Eye (tissue), 1 donor: ENCODE measurements around the gene DMRTC1.
"Not testable (repeated sequence)": the region's sequence is repeated elsewhere in the genome, so short reads cannot be mapped to it uniquely, and the experiment has no call there.

Source experiments
- DNase-seq: peaks from one replicate; pipeline ENCODE4 v3.0.0-alpha.2; 2015

DMRTC1 gene, protein sequence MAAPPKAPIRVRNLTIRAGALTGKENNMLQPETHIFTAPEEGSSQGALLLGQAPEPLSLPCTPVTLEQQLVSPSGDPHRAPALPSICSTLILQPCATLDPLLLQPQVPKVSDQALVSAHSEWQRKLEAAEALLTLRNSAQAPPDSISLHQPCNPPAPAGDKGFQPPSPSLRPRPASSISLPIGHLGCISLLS

DNA sequence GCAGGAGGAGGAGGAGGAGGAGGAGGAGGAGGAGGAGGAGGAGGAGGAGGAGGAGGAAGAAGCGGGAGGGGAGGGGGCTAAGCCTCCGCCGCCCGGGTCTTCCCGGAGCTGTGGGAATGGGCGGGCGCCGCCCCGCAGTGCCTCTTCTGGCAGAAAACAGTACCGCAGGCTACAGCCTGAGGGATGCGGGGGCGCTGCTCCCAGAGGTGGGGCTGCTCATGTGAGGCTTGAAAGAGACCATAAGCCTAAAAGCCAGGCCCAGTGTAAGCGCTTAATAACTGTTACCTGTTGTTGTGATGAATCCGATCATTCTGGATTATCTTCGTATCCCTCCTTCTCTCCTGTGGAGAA lies at the start of gene DMRTC1:
Gene DMRTC1 (minus strand): TSS at position 19 of the 351 bp plus-strand sequence. CDS start 68,143 bp downstream, outside the sequence.
- not testable (repeated sequence) for DNase-seq

DNA sequence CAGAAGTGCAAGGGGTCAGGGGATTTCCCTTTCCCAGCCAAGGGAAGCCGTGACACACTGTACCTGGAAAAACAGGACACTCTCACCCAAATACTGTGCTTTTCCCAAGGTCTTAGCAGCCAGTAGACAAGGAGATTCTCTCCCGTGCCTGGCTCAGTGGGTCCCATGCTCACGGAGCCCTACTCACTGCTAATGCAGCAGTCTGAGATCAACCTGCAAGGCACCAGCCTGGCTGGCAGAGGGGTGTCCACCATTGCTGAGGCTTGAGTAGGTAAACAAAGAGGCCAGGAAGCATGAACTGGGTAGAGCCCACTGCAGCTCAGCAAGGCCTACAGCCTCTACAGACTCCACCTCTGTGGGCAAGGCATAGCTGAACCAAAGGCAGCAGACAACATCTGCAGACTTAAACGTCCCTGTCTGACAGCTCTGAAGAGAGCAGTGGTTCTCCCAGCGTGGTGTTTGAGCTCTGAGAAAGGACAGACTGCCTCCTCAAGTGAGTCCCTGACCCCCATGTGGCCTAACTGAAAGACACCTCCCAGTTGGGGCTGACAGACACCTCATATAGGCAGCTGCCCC lies 37.3 kb upstream of the DMRTC1 start:
- DNase-seq: not testable (repeated sequence)

DNA sequence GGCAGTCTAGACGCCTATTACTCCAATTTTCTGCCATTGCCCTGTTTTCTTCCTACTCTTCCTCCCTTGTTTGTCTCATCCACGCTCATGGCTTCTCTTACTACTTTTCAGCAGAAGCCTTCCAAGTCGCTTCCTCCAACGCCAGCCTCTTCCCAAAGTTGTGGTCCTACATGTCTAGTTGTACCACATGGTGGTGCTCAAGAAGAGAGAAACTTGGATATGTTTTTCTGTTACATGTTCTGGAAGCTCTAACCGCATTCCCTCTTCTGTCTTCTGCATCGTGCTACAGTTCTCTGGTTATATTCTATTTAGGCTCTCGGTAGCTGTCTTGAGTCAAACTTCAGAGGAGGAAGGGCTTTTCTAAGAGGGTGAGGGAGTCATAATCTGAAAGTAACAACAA lies 31.2 kb upstream of the DMRTC1 start:
- not testable (repeated sequence) for DNase-seq

DNA sequence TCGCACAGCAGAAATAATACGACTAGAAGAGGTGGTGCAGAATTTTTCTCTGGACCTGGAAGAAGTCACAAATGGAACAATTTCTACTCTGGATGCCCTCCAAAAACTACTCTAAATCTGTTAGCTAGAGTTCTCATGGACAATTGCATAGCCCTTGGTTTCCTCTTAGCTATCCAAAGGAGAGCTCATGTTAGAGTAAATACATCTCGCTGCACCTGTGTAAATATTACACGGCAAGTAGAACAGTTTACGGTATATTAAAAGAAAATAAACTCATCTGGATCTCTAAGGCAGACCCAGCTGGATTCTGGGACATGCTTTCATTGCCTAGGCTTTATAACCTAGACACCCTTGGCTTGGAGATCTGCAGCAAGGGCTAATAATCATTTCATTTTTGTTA lies 28.2 kb upstream of the DMRTC1 start:
- not testable (repeated sequence) for DNase-seq

DNA sequence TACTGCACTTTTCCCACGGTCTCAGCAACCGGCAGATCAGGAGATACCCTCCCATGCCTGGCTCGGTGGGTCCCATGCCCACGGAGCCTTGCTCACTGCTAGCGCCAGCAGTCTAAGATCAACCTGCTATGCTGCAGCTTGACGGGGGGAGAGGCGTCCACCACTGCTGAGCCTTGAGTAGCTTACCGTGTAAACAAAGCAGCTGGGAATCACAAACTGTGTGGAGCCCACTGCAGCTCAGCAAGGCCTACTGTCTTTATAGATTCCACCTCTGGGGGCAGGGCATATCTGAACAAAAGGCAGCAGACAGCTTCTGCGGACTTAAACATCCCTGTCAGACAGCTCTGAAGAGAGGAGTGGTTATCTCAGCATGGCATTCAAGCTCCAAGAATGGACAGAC lies 16.3 kb upstream of the DMRTC1 start:
- not testable (repeated sequence) for DNase-seq

DNA sequence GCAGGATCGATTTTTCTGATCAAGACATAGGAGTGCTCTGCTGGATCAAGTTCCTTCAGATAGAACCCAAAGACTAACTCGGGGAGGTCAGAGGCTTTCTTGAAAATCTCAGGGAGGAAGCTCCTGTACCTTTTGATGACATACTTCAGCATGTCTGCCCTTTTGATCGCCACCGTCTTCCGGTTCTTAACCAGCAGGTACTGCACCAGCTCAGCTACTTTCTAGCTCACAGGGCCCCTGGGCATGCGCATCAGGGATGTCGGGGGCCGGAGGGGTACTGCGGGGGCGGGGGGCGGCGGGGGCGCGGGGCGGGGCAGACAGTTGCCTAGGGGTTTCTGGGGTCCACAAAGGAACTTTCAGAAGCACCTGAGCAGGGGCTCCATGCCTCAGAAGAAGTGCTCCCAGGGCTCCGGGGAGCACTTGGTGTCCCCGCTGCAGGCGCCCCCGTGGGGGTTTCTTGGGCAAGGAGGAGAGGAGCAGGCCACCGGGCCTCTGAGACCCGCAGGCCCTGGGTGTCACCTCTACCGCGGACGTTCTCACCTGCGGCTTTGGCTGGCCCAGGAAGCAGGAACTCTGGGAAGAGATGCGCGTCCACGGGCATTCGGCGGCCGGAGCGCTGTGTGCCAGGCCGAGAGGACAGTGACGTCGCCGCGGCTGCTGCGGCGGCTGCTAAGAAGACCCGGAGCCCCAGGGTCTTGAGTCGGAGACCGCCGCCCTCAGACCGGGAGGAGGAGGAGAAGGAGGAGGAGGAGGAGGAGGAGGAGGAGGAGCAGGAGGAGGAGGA lies 410 bp downstream of the DMRTC1 start:
- DNase-seq: not testable (repeated sequence)

DNA sequence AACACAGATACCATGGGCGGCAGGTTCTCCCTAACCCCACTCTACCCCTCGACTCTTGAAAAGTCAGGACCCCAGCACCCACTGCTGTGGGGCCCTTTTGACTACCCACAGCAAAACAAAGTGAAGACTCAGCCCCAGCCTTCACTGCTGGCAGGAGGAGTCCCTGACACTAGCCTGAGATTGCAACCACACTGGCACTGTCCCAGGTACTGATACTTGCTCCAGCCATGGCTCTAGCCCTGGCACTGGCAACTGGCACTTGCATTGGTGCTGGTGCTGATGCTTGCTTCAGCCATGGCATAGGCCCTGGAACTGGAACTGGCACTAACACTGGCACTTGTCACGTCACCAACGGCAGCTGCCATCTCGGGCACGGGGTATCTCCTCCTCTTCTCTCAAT lies 1.4 kb downstream of the DMRTC1 start:
- not testable (repeated sequence) for DNase-seq

DNA sequence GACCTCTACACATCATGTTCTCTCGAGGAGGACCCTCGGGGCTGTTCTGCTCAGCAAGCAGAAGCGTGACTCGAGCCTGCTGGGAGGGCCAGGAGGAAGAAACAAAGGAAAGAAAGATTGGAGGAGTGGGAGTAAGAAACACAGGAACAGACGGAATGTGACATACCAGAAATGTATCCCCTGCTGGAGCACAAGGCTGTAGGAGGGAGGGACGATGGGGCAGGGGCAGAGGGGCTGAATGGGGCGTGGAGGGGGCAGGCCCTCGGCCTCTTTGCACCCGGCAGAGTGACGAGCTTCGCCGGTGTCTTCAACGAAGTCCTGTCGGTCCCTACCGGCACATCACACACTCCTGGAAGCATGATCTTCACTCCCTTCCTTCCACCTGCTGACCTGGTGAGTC lies 5.7 kb downstream of the DMRTC1 start, which contains the start of gene FAM236A:
Gene FAM236A (plus strand): TSS at position 301 of the 400 bp plus-strand sequence. CDS start 57 bp downstream, at position 358.
- not testable (repeated sequence) for DNase-seq

DNA sequence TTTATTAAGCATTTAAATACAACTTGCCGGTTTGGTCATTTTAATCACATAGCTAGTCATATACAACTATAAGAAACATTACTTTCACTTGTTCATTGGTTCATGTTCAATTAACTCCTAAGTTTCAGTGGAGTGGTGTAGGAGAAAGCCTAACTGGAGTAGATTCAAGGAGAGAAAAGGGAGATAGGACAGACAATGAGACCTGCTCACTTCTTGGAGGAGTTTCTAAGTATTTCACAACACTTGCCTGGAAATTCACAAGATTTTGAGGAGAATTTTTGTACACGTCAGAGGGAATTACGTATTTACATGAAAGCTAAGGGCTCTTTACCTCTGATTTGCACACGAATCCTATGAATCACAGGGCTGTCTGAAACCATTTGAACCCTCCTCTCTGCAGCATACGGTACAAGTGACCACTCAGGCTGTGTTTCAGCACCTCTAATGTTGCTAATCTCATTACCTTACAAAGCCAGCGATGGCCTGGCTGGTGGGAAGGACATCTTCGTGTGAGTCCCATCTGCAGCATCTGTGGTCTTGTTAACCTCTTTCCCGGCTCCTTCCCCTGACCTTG lies 6.7 kb downstream of the DMRTC1 start:
- not testable (repeated sequence) for DNase-seq

DNA sequence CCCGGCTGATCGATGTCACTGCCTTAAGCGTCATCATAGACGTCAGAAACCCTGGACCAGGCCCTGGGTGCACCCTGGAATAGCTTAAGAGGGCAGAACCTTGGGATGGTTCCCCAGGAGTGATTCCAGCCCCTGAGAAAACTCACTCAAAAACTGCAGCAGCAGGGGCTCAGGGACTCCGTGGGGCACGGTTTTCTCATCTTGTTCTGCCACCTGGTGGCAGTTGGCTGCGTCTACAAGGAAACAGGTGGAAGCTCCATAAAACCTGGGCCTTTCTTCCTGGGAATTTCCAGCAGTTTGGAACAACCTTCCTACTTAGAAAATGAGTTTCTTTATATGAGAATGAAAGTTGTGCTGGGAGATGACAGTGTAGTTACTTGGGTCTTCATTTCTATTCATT lies 7.2 kb downstream of the DMRTC1 start:
- DNase-seq: not testable (repeated sequence)

DNA sequence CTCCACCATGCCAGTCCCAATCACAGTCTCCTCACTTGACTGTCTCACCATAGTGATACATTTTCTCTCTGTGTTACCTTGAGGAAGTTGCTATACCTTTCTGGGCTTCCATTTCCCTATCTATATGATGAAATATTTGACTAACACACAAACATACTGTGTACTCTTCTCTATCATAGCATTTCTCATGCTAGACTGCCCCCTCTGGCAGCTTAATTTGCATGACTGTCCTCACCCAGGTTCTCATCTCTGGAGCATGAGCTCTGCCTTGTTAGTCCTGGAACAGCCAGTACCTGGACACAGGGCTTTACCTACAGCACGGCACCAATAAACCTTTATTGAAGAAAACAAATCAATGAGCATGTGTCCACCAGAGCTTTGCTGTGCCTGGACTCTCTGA lies 11.4 kb downstream of the DMRTC1 start:
- not testable (repeated sequence) for DNase-seq

DNA sequence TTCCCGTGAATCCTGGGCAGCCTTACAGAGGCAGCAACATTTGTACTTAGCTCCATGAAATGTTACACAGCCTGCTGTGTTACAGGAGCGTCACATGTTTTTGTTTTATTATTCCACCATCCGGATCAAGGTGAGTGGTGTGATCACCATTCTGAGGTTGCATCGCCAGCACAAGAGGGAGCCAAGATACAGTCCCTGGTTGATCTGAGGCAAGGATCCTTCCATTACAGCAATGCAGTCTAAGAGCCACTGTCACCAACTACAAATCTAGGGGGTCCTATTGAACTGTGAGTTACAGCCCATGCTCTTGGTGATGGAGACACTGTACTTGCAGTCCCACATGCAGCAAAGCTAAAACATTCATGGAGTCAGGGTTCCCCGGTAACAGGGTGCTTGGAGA lies 27.5 kb downstream of the DMRTC1 start:
- not testable (repeated sequence) for DNase-seq

DNA sequence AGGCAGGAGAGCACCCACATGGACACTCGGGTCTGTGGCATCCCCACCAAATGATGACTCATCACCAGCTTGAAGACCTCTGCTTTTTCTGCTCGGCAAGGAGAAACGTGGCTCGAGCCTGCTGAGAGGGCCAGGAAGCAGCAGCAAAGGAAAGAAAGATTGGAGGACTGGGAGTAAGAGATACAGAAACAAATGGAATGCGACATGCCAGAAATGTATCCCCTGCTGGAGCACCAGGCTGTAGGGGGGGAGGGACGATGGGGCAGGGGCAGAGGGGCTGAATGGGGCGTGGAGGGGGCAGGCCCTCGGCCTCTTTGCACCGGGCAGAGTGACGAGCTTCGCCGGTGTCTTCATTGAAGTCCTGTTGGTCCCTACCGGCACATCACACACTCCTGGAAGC lies 31.3 kb downstream of the DMRTC1 start, which contains the start of gene FAM236C:
Gene FAM236C (plus strand): TSS at position 301 of the 400 bp plus-strand sequence. CDS start 100 bp downstream, outside the sequence.
- DNase-seq: not testable (repeated sequence)

DNA sequence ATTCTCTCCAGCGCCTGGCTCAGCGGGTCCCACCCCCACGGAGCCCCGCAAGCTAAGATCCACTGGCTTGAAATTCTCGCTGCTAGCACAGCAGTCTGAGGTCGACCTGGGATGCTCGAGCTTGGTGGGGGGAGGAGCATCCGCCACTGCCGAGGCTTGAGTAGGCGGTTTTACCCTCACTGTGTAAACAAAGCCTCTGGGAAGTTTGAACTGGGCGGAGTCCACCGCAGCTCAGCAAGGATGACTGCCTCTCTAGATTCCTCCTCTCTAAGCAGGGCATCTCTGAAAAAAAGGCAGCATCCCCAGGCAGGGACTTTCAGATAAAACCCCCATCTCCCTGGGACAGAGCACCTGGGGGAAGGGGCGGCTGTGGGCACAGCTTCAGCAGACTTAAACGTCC lies 53.9 kb downstream of the DMRTC1 start:
- DNase-seq: not testable (repeated sequence)

DNA sequence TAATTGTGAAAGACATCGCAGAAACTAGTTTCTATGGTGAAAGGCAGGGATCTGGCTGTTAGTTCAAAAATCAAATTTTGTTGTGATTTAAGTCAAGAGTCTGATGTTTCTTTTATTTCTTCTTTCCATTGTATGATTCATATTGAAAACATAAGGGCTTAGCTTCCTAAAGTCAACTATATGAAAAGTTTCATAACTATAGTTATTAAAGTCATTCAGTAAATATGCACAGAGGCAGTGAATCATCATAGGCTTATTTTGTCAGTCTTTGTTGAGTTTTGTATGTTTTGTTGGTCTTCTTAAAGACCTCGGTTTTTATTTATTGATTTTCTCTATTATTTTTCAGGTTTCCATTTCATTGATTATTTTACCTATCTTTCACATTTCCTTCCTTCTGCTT lies 60.7 kb downstream of the DMRTC1 start:
- DNase-seq: not testable (repeated sequence)

DNA sequence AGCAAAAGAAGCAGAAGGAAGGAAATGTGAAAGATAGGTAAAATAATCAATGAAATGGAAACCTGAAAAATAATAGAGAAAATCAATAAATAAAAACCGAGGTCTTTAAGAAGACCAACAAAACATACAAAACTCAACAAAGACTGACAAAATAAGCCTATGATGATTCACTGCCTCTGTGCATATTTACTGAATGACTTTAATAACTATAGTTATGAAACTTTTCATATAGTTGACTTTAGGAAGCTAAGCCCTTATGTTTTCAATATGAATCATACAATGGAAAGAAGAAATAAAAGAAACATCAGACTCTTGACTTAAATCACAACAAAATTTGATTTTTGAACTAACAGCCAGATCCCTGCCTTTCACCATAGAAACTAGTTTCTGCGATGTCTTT lies 106.1 kb downstream of the DMRTC1 start:
- DNase-seq: not testable (repeated sequence)

DNA sequence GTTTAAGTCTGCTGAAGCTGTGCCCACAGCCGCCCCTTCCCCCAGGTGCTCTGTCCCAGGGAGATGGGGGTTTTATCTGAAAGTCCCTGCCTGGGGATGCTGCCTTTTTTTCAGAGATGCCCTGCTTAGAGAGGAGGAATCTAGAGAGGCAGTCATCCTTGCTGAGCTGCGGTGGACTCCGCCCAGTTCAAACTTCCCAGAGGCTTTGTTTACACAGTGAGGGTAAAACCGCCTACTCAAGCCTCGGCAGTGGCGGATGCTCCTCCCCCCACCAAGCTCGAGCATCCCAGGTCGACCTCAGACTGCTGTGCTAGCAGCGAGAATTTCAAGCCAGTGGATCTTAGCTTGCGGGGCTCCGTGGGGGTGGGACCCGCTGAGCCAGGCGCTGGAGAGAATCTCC lies 112.9 kb downstream of the DMRTC1 start:
- DNase-seq: not testable (repeated sequence)
